Ramos (cell line): ENCODE measurements around the gene CNTNAP2.

Experiments used
- in situ Hi-C: fragments of 300-500 bp; cut with MboI; formaldehyde crosslinking; loops from one replicate; pipeline ENCODE4 v1.14.3; 2022; ENCODE audit warnings: low sequenced_read_pairs; ENCODE audit not compliant: unreplicated experiment

Gene CNTNAP2

GRCh38 chr7:147483634-147484292 is 1367.2 kb downstream of the CNTNAP2 start:
- in situ Hi-C loops, result no loop called here

GRCh38 chr7:147485660-147486210 is 1369.1 kb downstream of the CNTNAP2 start:
- in situ Hi-C loops, result no loop called here

- in situ Hi-C loops, result no loop called here
These were observed 1376.0 kb downstream of the CNTNAP2 start for GRCh38 chr7:147492606-147493005.

GRCh38 chr7:147496209-147496608 is 1379.6 kb downstream of the CNTNAP2 start:
- in situ Hi-C loops, result no loop called here

GRCh38 chr7:147497246-147497645 is 1380.6 kb downstream of the CNTNAP2 start:
- in situ Hi-C loops, result no loop called here

GRCh38 chr7:147498081-147498480 is 1381.5 kb downstream of the CNTNAP2 start:
- in situ Hi-C loops, result no loop called here

GRCh38 chr7:147509035-147509501 is 1392.5 kb downstream of the CNTNAP2 start:
- in situ Hi-C loops, result no loop called here

- in situ Hi-C loops, result no loop called here
These were observed 1393.1 kb downstream of the CNTNAP2 start for GRCh38 chr7:147509541-147510200.

GRCh38 chr7:147510201-147510542 is 1393.6 kb downstream of the CNTNAP2 start:
- in situ Hi-C loops, result no loop called here

- in situ Hi-C loops, result no loop called here
These were observed 1394.3 kb downstream of the CNTNAP2 start for GRCh38 chr7:147510923-147511322.

- in situ Hi-C loops, result no loop called here
These were observed 1396.8 kb downstream of the CNTNAP2 start for GRCh38 chr7:147513451-147513850.

- in situ Hi-C loops, result no loop called here
These were observed 1399.8 kb downstream of the CNTNAP2 start for GRCh38 chr7:147516391-147516790.

GRCh38 chr7:147519062-147519461 is 1402.5 kb downstream of the CNTNAP2 start:
- in situ Hi-C loops, result no loop called here

GRCh38 chr7:147523056-147523455 is 1406.5 kb downstream of the CNTNAP2 start:
- in situ Hi-C loops, result no loop called here

- in situ Hi-C loops, result no loop called here
These were observed 1408.2 kb downstream of the CNTNAP2 start for GRCh38 chr7:147524726-147525250.

- in situ Hi-C loops, result no loop called here
These were observed 1408.7 kb downstream of the CNTNAP2 start for GRCh38 chr7:147525325-147525724.

- in situ Hi-C loops, result no loop called here
These were observed 1419.1 kb downstream of the CNTNAP2 start for GRCh38 chr7:147535701-147536111.

GRCh38 chr7:147539685-147540084 is 1423.1 kb downstream of the CNTNAP2 start:
- in situ Hi-C loops, result no loop called here

- in situ Hi-C loops, result no loop called here
These were observed 1424.1 kb downstream of the CNTNAP2 start for GRCh38 chr7:147540743-147541142.

- in situ Hi-C loops, result no loop called here
These were observed 1424.7 kb downstream of the CNTNAP2 start for GRCh38 chr7:147541261-147541660.

- in situ Hi-C loops, result no loop called here
These were observed 1430.8 kb downstream of the CNTNAP2 start for GRCh38 chr7:147547252-147547897.
